ENCODE data around the gene RNFT2.
A peak's percentile ranks its signal among the peaks of the same experiment; 100 is the strongest.
"Not testable (repeated sequence)": the region's sequence is repeated elsewhere in the genome, so short reads cannot be mapped to it uniquely, and the experiment has no call there.

Gene RNFT2

GRCh38 chr12:116744766-116745165, 6.7 kb downstream of the RNFT2 start:
- DNase-seq (ENCODE audit: low read depth in 2 of 3, low spot score in 2 of 3), result no peak

GRCh38 chr12:116745554-116745953, 7.4 kb downstream of the RNFT2 start:
- DNase-seq (ENCODE audit: low read depth in 2 of 3, low spot score in 2 of 3), result no peak

- DNase-seq (ENCODE audit: low read depth in 2 of 3, low spot score in 2 of 3), result no peak
These were observed 11.8 kb downstream of the RNFT2 start for GRCh38 chr12:116749884-116750283.

GRCh38 chr12:116750298-116750697, 12.2 kb downstream of the RNFT2 start:
- DNase-seq (ENCODE audit: low read depth in 2 of 3, low spot score in 2 of 3), result no peak

- DNase-seq (ENCODE audit: low read depth in 2 of 3, low spot score in 2 of 3), result not testable (repeated sequence)
These were observed 16.0 kb downstream of the RNFT2 start for GRCh38 chr12:116754097-116754496.

- DNase-seq (ENCODE audit: low read depth in 2 of 3, low spot score in 2 of 3), result not testable (repeated sequence)
These were observed 16.7 kb downstream of the RNFT2 start for GRCh38 chr12:116754783-116755182.

- peak in 2 of 3 experiments; percentile 7 to 9 for DNase-seq (ENCODE audit: low read depth in 2 of 3, low spot score in 2 of 3)
These were observed 21.9 kb downstream of the RNFT2 start for GRCh38 chr12:116759783-116760621.

- no peak for DNase-seq (ENCODE audit: low read depth in 2 of 3, low spot score in 2 of 3)
These were observed 22.5 kb downstream of the RNFT2 start for GRCh38 chr12:116760622-116761020.

GRCh38 chr12:116761499-116761898, 23.4 kb downstream of the RNFT2 start:
- no peak for DNase-seq (ENCODE audit: low read depth in 2 of 3, low spot score in 2 of 3)

GRCh38 chr12:116765271-116765670, 27.2 kb downstream of the RNFT2 start:
- no peak for DNase-seq (ENCODE audit: low read depth in 2 of 3, low spot score in 2 of 3)

GRCh38 chr12:116766285-116766684, 28.2 kb downstream of the RNFT2 start:
- no peak for DNase-seq (ENCODE audit: low read depth in 2 of 3, low spot score in 2 of 3)

GRCh38 chr12:116766746-116767145, 28.6 kb downstream of the RNFT2 start:
- DNase-seq (ENCODE audit: low read depth in 2 of 3, low spot score in 2 of 3), result no peak

- DNase-seq (ENCODE audit: low read depth in 2 of 3, low spot score in 2 of 3), result no peak
These were observed 33.5 kb downstream of the RNFT2 start for GRCh38 chr12:116771651-116772050.

- DNase-seq (ENCODE audit: low read depth in 2 of 3, low spot score in 2 of 3), result no peak
These were observed 35.2 kb downstream of the RNFT2 start for GRCh38 chr12:116773276-116773731.

- no peak for DNase-seq (ENCODE audit: low read depth in 2 of 3, low spot score in 2 of 3)
These were observed 35.9 kb downstream of the RNFT2 start for GRCh38 chr12:116774020-116774419.

GRCh38 chr12:116777245-116777644, 39.1 kb downstream of the RNFT2 start:
- no peak for DNase-seq (ENCODE audit: low read depth in 2 of 3, low spot score in 2 of 3)

- DNase-seq (ENCODE audit: low read depth in 2 of 3, low spot score in 2 of 3), result no peak
These were observed 41.5 kb downstream of the RNFT2 start for GRCh38 chr12:116779597-116779996.

GRCh38 chr12:116780942-116781341, 42.8 kb downstream of the RNFT2 start:
- no peak for DNase-seq (ENCODE audit: low read depth in 2 of 3, low spot score in 2 of 3)

GRCh38 chr12:116783525-116784237, 45.6 kb downstream of the RNFT2 start:
- DNase-seq (ENCODE audit: low read depth in 2 of 3, low spot score in 2 of 3), result no peak

GRCh38 chr12:116784238-116784612, 46.1 kb downstream of the RNFT2 start:
- DNase-seq (ENCODE audit: low read depth in 2 of 3, low spot score in 2 of 3), result no peak

GRCh38 chr12:116789562-116789961, 51.4 kb downstream of the RNFT2 start:
- not testable (repeated sequence) for DNase-seq (ENCODE audit: low read depth in 2 of 3, low spot score in 2 of 3)

- no peak for DNase-seq (ENCODE audit: low read depth in 2 of 3, low spot score in 2 of 3)
These were observed 52.0 kb downstream of the RNFT2 start for GRCh38 chr12:116790066-116790465.

Data from activated CD8-positive, alpha-beta memory T cell treated with anti-CD3 and anti-CD28 coated beads for 48 hours (primary cell).